Brain pericyte (primary cell): ENCODE data around the gene EPB41L3.

Experiments
- DNase-seq: peaks from one replicate; pipeline ENCODE4 v3.0.0-alpha.2; 2012; ENCODE audit warnings: low read depth, low spot score

Gene EPB41L3

GRCh38 chr18:5417342-5417741 is 126.5 kb downstream of the EPB41L3 start:
- DNase-seq = no peak

GRCh38 chr18:5416112-5416511 is 127.7 kb downstream of the EPB41L3 start:
- no peak for DNase-seq

DNA sequence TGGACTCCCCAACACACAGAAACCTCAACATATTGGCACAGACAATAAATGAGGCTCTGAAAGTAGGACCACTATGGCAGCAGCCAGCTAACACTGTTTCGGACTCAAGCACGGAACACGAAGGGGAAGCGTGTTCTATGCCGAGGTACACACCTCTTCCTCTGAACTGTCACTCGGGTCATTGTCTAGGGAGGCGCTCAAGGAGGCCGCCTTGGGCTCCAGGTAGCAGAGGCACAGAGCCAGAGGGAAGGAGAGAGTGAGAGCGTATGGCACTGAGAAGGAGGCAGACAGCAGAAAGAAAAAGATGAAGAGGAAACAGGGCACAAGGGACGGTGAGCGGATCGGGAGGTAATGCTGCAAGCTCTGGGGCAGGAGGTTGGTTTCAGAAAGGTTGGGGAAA is 128.1 kb downstream of the EPB41L3 start:
- DNase-seq = no peak

DNA sequence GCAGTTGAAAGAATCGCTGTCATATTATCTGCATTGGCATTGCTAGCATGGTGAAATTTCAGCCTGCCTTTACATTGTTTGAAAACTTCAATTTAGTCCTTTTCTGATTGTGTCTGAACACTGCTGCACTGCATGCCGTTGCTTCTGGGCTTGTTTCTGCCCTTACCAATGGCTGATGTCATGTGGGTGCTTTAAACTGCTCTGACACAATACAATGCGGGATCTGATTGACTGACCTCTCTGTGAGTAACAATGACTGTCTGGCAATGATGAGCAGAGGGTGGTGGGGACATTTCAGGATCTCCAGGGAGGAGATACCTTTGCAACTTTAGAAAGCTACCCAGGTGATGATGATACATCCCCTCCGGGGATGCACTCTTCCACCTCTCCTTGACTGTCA is 128.8 kb downstream of the EPB41L3 start:
- no peak for DNase-seq

DNA sequence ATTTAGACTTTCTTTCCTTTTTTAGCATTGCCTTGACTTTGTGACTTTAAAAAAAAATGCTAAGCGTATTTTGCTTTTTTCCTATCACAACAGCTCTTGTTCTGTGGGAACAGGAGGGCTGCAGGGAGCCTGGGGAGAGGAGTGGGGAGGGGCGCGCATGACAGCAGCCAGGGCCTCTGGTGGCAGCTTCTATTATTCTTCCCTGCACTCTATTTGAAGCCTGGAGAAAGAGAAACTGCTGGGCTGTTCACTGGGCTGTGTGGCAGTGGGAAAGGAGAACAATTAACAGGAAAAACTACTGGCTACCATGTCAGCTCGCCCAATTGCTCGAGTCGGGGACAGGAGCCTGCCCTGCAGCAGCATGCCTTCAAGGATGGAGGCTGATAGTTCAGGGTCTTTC is 129.3 kb downstream of the EPB41L3 start:
- DNase-seq = no peak

GRCh38 chr18:5413447-5413846 is 130.3 kb downstream of the EPB41L3 start:
- DNase-seq = no peak

- DNase-seq = no peak
These were observed 133.2 kb downstream of the EPB41L3 start for GRCh38 chr18:5410582-5410981.

GRCh38 chr18:5398269-5398668 is 145.5 kb downstream of the EPB41L3 start:
- no peak for DNase-seq

GRCh38 chr18:5397102-5397501 is 146.7 kb downstream of the EPB41L3 start:
- DNase-seq = no peak

GRCh38 chr18:5395860-5396448 is 147.8 kb downstream of the EPB41L3 start:
- no peak for DNase-seq

GRCh38 chr18:5393779-5394178 is 150.0 kb downstream of the EPB41L3 start:
- no peak for DNase-seq

DNA sequence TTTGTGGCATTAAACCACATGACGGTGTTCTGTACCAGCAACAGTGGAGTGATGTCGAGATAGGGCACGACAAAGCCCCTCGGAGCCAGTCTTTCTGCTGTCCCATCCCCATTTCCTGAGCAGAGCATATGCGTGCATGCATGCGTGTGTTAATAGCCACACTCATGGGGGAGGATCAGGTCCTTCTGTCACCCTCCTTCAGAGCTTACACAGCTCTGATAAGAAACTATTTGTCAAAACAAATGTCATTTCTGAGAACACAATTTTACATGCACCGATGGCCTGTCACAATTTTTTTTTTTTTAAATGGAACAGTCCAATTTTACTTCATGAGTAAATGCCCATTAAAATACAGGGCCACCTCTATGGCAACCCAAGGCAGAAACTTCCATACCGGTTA is 152.4 kb downstream of the EPB41L3 start:
- DNase-seq = no peak

DNA sequence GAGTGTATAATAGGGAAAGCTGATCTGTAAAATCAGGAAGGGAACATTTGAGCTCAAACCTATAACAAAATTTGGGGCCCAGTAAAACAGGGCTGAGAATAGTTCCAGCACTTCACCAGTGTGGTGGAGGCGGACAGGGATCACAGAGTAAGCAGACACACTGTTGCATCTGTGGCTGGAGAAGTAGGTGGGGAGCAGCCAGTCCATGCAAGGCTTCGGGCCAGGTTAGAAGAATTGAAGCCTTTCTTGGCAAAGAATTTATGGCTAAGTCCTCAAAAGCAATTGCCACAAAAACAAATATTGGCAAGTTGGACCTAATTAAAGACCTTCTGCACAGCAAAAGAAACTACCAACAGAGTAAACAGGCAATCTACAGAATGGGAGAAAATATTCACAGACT is 154.4 kb downstream of the EPB41L3 start:
- DNase-seq = no peak

DNA sequence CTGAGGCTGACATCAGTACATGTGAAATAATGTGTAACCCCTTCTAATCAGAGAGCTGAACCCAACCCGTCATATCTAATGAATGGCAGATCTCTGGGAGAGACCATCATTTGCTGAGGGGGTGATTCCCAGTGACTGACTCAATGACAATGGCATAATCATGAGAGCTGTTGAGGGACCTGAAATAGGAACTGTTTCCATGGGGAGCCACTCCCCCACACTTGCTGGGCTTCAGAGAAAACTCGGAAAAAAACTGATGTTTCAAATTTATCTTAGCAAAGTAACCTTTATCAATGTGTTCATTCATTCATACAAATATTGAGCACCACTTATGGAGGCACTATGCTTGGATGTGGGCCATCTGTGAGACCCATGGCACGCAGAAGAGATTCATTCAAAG is 154.9 kb downstream of the EPB41L3 start:
- no peak for DNase-seq

DNA sequence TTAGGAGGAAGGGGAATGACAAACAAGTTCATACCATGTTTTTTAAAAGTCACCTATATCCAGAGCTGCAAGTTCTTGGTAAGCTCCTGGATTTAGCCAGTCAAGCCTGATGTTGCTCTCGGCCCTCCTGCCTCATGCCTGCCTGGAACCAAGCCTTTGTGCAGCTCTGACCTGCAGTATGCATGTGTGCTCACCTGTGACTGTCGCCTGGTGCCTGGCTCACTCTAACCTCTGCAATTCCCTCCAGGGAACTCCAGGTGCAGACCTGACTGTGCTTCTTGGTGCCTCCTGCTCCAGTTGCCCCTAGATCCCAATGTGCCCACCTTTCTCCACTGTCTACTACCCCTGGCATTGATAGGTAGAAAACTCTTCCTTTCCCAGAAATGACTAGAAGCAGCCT is 163.2 kb downstream of the EPB41L3 start:
- no peak for DNase-seq

DNA sequence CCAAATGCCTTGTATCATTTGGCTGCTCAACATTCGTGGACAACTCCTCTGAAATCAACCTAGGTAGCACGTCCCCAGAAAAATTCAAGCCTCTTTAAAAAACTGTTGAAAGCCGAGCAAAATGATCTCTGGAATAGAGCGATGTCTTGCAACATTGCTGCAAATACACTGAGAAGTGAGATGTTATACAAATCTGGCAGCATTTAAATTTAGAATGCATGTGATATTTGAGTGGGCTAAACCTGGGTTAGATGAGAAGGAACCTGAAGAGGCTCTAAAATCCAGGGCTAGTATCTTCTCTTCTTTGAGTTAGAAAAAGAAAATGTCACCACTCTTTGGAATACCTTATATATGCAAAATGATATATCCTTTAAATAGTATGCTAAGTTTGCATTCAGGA is 166.8 kb downstream of the EPB41L3 start:
- no peak for DNase-seq

GRCh38 chr18:5370332-5370731 is 173.5 kb downstream of the EPB41L3 start:
- no peak for DNase-seq

DNA sequence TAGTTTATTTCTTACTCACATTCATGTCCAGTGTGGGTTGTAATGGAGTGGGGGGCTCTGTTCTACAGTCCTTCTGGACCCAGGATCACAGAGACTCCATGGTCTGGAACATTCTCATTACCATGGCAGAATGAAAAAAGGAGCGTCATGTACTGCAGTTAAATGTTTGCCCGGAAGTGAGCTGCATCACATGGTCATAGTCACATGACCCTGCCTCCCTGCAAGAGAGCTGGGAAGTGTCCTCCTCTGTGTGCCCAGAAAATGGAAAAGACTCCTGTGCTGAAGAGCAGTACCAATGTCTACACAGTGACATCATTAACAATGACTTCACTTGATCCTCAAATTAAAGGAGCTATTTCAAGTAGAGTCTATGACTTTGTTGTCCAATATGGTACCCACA is 174.3 kb downstream of the EPB41L3 start:
- DNase-seq = no peak

DNA sequence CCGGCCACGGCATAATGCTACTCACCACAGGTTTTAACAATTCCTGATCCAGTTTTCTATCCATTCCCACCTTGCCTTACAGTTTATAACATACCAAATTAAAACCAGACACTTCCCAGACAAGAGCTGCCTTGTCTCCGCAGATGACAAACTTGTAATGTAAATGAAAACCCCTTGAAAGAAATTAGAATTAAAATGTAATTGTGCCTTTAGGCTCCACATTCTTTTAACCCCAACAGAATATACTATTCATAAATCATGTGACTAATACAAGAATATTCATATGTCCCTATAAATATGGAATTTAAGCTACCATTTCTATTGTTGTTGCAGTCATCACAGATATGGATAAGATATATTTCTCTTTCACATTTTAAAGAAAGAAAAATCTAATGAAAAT is 178.4 kb downstream of the EPB41L3 start:
- no peak for DNase-seq

DNA sequence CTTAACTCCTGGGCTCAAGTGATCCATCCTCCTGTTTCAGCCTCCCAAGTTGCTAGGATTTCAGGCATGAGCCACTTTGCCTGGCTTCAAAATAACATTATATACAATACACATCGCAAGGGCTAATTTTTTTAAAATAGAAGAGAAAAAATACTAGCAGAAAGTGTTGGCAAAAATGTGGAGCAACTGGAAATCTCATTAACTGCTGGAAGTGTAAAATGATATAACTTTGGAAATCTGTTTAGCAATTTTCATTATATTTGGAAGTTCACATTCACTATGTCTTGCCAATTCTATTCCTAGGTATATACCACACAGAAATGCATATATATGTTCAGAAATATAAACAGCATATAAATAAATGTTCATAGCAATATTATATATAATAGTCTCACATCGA is 193.2 kb downstream of the EPB41L3 start:
- no peak for DNase-seq
